Neural cell (in vitro differentiated cells): Measurements from ENCODE around the gene CNIH3. TPM values are rescaled to one million over a fixed set of nuclear protein-coding genes. Genes with fewer than 3 reads are reported as not detected.

Experiments used
- H2AFZ ChIP-seq: fragments of 200-600, 300-800 bp; sonication (generic), shearing (Covaris generic); 2 replicates; pipeline ENCODE4 v1.6.0; 2014; ENCODE audit warnings: low read depth, mild to moderate bottlenecking, antibody characterized with exemption, low read length, moderate library complexity
- H3F3A ChIP-seq: fragments of 200-600 bp; shearing (Covaris generic); 2 replicates; pipeline ENCODE4 v1.6.1; 2016; ENCODE audit warnings: mild to moderate bottlenecking, moderate library complexity, mixed read lengths, antibody characterized with exemption, low read length; ENCODE audit not compliant: insufficient read depth, poor library complexity, severe bottlenecking
- H3K27ac ChIP-seq: fragments of 200-600, 300-800 bp; sonication (generic), shearing (Covaris generic); 2 replicates; pipeline ENCODE4 v1.5.1; 2014; ENCODE audit warnings: mild to moderate bottlenecking, low read length, moderate library complexity
- H3K27me3 ChIP-seq: fragments of 300-800, 200-600 bp; sonication (generic), shearing (Covaris generic); 2 replicates; pipeline ENCODE4 v1.6.0; 2014; ENCODE audit warnings: mild to moderate bottlenecking, low read depth, low read length, moderate library complexity; ENCODE audit not compliant: insufficient read depth
- H3K36me3 ChIP-seq: fragments of 300-800, 200-600 bp; sonication (generic), shearing (Covaris generic); 2 replicates; pipeline ENCODE4 v1.5.1; 2014; ENCODE audit warnings: mild to moderate bottlenecking, antibody characterized with exemption, low read length, moderate library complexity; ENCODE audit not compliant: insufficient read depth
- H3K4me2 ChIP-seq: fragments of 300-800, 200-600 bp; sonication (generic), shearing (Covaris generic); 2 replicates; pipeline ENCODE4 v1.6.0; 2014; ENCODE audit warnings: mild to moderate bottlenecking, low read length
- H3K4me3 ChIP-seq: fragments of 300-800, 200-600 bp; sonication (generic), shearing (Covaris generic); 2 replicates; pipeline ENCODE4 v1.5.1; 2014; ENCODE audit warnings: mild to moderate bottlenecking, low read length, moderate library complexity
- H3K79me2 ChIP-seq: fragments of 200-600 bp; shearing (Covaris generic); replicated peaks from 2 replicates; pipeline ENCODE4 v1.6.0; 2014; ENCODE audit warnings: mild to moderate bottlenecking, low read length, moderate library complexity; ENCODE audit not compliant: insufficient read depth
- H3K9ac ChIP-seq: fragments of 300-800, 200-600 bp; sonication (generic), shearing (Covaris generic); 2 replicates; pipeline ENCODE4 v1.6.1; 2016; ENCODE audit warnings: mild to moderate bottlenecking, low read length, mixed read lengths
- H3K9me2 ChIP-seq: fragments of 200-600 bp; shearing (Covaris generic); 2 replicates; pipeline ENCODE4 v1.6.1; 2016; ENCODE audit warnings: mild to moderate bottlenecking, low read length, mixed read lengths; ENCODE audit not compliant: insufficient read depth
- H3K9me3 ChIP-seq: fragments of 200-600, 300-800 bp; sonication (generic), shearing (Covaris generic); 2 replicates; pipeline ENCODE4 v1.6.1; 2016; ENCODE audit warnings: mild to moderate bottlenecking, mixed run types, low read length, moderate library complexity, mixed read lengths
- H4K20me1 ChIP-seq: fragments of 200-600 bp; shearing (Covaris generic); 2 replicates; pipeline ENCODE4 v1.6.1; 2016; ENCODE audit warnings: mild to moderate bottlenecking, mixed run types; ENCODE audit not compliant: insufficient read depth
- EP300 ChIP-seq: fragments of 450-650 bp; conservative IDR thresholded peaks from 2 replicates; pipeline ENCODE4 v1.6.1; 2014; ENCODE audit warnings: antibody characterized with exemption, mild to moderate bottlenecking, moderate library complexity; ENCODE audit not compliant: poor library complexity, severe bottlenecking
- EZH2 ChIP-seq: fragments of 200-600, 300-800 bp; shearing (Covaris generic), sonication (generic); IDR thresholded peaks from 2 replicates; pipeline ENCODE4 v1.6.1; 2014; ENCODE audit warnings: antibody characterized with exemption, low read length, borderline replicate concordance, mild to moderate bottlenecking; ENCODE audit not compliant: insufficient read depth, poor library complexity, severe bottlenecking
- MXI1 ChIP-seq: fragments of 450-650 bp; conservative IDR thresholded peaks from 2 replicates; pipeline ENCODE4 v1.6.1; 2014; ENCODE audit warnings: antibody characterized with exemption, mild to moderate bottlenecking; ENCODE audit not compliant: poor library complexity, severe bottlenecking
- POLR2AphosphoS5 ChIP-seq: IDR thresholded peaks from 2 replicates; pipeline ENCODE4 v1.6.1; 2012
- RAD21 ChIP-seq: fragments of 450-650 bp; conservative IDR thresholded peaks from 2 replicates; pipeline ENCODE4 v1.6.1; 2014; ENCODE audit warnings: antibody characterized with exemption, mild to moderate bottlenecking, moderate library complexity
- SMC3 ChIP-seq: fragments of 450-650 bp; conservative IDR thresholded peaks from 2 replicates; pipeline ENCODE4 v1.6.1; 2014; ENCODE audit warnings: antibody characterized with exemption, mild to moderate bottlenecking, moderate library complexity; ENCODE audit not compliant: poor library complexity
- polyA plus RNA-seq: library from polyadenylated mRNA; depleted of rRNA; stranded (reverse); fragments of >200 nt; gene quantifications from 2 replicates; pipeline ENCODE4 v1.2.3, GENCODE V29; 2014
- TF ChIP-seq, protein P1 (sequence below): IDR thresholded peaks from 2 replicates; pipeline ENCODE4 v1.6.1; 2012; ENCODE audit warnings: borderline replicate concordance
- TF ChIP-seq, protein P2 (sequence below): fragments of 450-650 bp; IDR thresholded peaks from 2 replicates; pipeline ENCODE4 v1.5.1; 2014; ENCODE audit warnings: antibody characterized with exemption, mild to moderate bottlenecking, moderate library complexity; ENCODE audit not compliant: poor library complexity, severe bottlenecking

The CNIH3 gene
- polyA plus RNA-seq, 1 donor from 2014 or later = 9.3 TPM

DNA sequence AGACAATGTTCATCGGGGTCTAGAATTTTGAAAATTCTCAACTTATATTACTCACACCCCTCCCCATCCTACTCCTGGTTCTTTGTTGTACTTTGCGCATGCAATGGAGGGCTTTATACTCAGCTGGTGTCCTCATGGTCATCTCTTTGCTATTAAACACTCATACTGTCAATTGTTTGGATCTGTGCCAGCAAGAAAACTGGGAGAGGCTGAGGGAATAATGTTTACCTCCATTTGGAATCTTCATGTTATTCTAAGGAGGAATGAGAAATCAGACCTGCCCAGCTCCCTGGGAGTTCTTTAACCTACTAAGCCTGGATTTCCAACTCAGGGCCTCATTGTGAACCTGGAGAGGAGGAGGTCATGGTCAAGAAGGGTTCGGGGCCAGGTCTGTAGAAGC, 169.5 kb downstream of the CNIH3 start:
- H3K27ac ChIP-seq = no peak overlapping the region
- no peaks in the 10 kb centered on the region for H3K36me3 ChIP-seq
- H3K27me3 ChIP-seq = no peaks in the 10 kb centered on the region

DNA sequence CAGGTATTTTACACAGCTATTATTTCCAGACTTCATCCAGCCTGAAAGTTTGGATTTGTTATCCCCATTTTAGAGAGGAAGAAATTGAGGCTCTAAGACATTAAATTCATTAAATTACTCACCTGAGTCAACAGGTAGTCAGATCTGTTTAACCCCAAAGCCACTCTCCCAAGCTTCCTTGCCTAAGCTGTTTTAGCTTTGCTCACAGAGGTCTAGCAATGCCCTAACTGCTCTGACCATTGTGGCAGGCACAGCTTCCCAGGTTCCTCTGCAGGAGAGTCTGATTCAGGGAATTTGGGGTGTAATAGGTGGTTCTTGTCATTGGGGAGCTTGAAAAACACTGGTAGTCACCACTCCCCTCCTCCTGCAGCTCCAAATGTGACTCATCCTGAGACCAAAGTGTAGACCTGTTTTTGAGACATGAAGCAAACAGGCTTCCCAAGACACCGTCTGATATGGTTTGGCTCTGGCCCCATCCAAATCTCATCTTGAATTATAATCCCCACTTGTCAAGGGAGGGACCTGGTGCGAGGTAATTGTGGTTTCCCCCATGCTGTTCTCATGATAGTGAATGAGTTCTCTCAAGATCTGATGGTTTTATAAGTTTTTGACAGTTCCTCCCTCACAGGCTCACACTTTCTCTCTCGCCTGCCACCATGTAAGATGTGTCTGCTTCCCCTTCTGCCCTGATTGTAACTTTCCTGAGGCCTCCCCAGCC, 170.6 kb downstream of the CNIH3 start:
- no peak overlapping the region for H3K27ac ChIP-seq
- no peak overlapping the region for H3K4me2 ChIP-seq
- no peaks in the 10 kb centered on the region for H3K79me2 ChIP-seq
- no peak overlapping the region for H2AFZ ChIP-seq
- H3F3A ChIP-seq = no peaks in the 10 kb centered on the region
- no peaks in the 10 kb centered on the region for H3K9me2 ChIP-seq
- no peak overlapping the region for H3K4me3 ChIP-seq
- TF ChIP-seq MXI1 (no peak), RAD21 (no peak)
- TF ChIP-seq, protein P1, sequence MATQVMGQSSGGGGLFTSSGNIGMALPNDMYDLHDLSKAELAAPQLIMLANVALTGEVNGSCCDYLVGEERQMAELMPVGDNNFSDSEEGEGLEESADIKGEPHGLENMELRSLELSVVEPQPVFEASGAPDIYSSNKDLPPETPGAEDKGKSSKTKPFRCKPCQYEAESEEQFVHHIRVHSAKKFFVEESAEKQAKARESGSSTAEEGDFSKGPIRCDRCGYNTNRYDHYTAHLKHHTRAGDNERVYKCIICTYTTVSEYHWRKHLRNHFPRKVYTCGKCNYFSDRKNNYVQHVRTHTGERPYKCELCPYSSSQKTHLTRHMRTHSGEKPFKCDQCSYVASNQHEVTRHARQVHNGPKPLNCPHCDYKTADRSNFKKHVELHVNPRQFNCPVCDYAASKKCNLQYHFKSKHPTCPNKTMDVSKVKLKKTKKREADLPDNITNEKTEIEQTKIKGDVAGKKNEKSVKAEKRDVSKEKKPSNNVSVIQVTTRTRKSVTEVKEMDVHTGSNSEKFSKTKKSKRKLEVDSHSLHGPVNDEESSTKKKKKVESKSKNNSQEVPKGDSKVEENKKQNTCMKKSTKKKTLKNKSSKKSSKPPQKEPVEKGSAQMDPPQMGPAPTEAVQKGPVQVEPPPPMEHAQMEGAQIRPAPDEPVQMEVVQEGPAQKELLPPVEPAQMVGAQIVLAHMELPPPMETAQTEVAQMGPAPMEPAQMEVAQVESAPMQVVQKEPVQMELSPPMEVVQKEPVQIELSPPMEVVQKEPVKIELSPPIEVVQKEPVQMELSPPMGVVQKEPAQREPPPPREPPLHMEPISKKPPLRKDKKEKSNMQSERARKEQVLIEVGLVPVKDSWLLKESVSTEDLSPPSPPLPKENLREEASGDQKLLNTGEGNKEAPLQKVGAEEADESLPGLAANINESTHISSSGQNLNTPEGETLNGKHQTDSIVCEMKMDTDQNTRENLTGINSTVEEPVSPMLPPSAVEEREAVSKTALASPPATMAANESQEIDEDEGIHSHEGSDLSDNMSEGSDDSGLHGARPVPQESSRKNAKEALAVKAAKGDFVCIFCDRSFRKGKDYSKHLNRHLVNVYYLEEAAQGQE = no peak
- no peak overlapping the region for H3K9ac ChIP-seq
- H3K9me3 ChIP-seq = no peaks in the 10 kb centered on the region
- H4K20me1 ChIP-seq = no peaks in the 10 kb centered on the region
- H3K27me3 ChIP-seq = no peaks in the 10 kb centered on the region
- no peaks in the 10 kb centered on the region for H3K36me3 ChIP-seq

More for the DNA sequence above, 169.5 kb downstream of the CNIH3 start:
- Histone ChIP-seq H3F3A (no peaks in the 10 kb centered on the region), H2AFZ (no peak overlapping the region), H3K79me2 (no peaks in the 10 kb centered on the region), H3K9me2 (no peaks in the 10 kb centered on the region), H3K4me2 (no peak overlapping the region), H3K9me3 (no peaks in the 10 kb centered on the region), H3K9ac (no peak overlapping the region), H4K20me1 (no peaks in the 10 kb centered on the region), H3K4me3 (no peak overlapping the region)
- TF ChIP-seq EZH2 (no peak), SMC3 (no peak), POLR2AphosphoS5 (no peak), MXI1 (no peak), EP300 (no peak)
- TF ChIP-seq, protein P1 = no peak
- TF ChIP-seq, protein P2, sequence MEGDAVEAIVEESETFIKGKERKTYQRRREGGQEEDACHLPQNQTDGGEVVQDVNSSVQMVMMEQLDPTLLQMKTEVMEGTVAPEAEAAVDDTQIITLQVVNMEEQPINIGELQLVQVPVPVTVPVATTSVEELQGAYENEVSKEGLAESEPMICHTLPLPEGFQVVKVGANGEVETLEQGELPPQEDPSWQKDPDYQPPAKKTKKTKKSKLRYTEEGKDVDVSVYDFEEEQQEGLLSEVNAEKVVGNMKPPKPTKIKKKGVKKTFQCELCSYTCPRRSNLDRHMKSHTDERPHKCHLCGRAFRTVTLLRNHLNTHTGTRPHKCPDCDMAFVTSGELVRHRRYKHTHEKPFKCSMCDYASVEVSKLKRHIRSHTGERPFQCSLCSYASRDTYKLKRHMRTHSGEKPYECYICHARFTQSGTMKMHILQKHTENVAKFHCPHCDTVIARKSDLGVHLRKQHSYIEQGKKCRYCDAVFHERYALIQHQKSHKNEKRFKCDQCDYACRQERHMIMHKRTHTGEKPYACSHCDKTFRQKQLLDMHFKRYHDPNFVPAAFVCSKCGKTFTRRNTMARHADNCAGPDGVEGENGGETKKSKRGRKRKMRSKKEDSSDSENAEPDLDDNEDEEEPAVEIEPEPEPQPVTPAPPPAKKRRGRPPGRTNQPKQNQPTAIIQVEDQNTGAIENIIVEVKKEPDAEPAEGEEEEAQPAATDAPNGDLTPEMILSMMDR = no peak
